K562 (cell line): Measurements from ENCODE around the gene LRRC47.

Experiments
- KDM1A ChIP-seq, 2 experiments: fragments of 450-650 bp; IDR thresholded peaks; 2 replicates each; pipeline ENCODE4 v1.6.1; 2016; ENCODE audit warnings: mild to moderate bottlenecking in 2 of 2
- SUPT5H ChIP-seq: fragments of 450-650 bp; IDR thresholded peaks from 2 replicates; pipeline ENCODE4 v1.6.1; 2016
- TAF1 ChIP-seq: IDR thresholded peaks from 2 replicates; pipeline ENCODE4 v1.6.1; 2011; ENCODE audit warnings: mild to moderate bottlenecking, low read length, moderate library complexity; ENCODE audit not compliant: insufficient read depth, control insufficient read depth, severe bottlenecking; ENCODE audit errors: extremely low read depth
- XRCC4 ChIP-seq: IDR thresholded peaks from one replicate; pipeline ENCODE4 v1.6.1; 2011; ENCODE audit not compliant: insufficient read depth, insufficient read length; ENCODE audit errors: extremely low read depth
- ZNF282 ChIP-seq: sonication (generic); formaldehyde crosslinking; IDR thresholded peaks from 2 replicates; pipeline ENCODE4 v1.8.1; 2023; ENCODE audit warnings: missing genetic modification reagents
- ZNF561 ChIP-seq: fragments of 450-650 bp; formaldehyde crosslinking; conservative IDR thresholded peaks from 2 replicates; pipeline ENCODE4 v1.4.0; 2020; ENCODE audit warnings: mild to moderate bottlenecking, moderate library complexity
- TF ChIP-seq, protein P1 (sequence below): sonication (generic); formaldehyde crosslinking; IDR thresholded peaks from 2 replicates; pipeline ENCODE4 v1.8.1; 2023; ENCODE audit warnings: mild to moderate bottlenecking, missing genetic modification reagents, moderate library complexity

DNA sequence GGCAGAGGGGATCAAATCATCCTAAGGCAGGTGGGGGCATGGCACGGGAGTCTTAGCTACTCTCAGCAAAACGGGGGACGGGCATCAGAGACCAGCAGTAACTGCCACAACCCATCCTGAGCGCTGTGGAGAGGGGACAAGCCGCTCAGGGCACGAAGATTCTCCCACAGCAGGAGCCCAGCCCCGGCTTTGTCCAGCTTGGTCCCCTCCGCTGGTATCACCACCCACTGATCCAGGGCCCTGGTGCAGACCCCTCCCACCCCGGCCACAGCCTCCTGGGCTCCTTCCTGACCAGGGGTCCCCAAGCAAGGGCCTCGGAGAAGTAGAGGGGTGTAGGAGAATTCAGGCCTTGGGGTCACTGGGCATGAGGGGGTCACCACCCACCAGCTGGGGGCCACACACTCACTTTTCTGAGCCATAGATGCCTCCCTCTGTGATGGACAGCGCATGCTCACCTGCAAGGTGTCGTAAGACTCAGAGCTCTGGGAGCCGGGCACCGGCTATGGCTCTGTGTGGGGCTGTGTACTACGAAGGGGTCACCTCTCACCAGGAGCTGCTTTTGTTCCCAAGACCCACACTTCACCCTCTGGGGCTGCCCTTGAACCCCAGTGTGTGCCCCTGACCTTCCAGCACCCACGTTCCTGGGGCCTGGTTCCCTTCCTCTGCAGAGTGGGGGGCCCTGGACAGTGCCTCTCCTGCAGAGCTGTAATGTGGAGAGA lies 26.1 kb downstream of the LRRC47 start:
- TF ChIP-seq, protein P1, sequence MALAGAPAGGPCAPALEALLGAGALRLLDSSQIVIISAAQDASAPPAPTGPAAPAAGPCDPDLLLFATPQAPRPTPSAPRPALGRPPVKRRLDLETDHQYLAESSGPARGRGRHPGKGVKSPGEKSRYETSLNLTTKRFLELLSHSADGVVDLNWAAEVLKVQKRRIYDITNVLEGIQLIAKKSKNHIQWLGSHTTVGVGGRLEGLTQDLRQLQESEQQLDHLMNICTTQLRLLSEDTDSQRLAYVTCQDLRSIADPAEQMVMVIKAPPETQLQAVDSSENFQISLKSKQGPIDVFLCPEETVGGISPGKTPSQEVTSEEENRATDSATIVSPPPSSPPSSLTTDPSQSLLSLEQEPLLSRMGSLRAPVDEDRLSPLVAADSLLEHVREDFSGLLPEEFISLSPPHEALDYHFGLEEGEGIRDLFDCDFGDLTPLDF = no peak
- TF ChIP-seq XRCC4 (no peak), SUPT5H (no peak), ZNF282 (CRISPR knock-in tag) (no peak), ZNF561 (no peak), KDM1A (IDR thresholded peaks at IDR 0.05) (no peak), TAF1 (no peak)
